Measurements from ENCODE around the gene CLPTM1.

Gene CLPTM1

DNA sequence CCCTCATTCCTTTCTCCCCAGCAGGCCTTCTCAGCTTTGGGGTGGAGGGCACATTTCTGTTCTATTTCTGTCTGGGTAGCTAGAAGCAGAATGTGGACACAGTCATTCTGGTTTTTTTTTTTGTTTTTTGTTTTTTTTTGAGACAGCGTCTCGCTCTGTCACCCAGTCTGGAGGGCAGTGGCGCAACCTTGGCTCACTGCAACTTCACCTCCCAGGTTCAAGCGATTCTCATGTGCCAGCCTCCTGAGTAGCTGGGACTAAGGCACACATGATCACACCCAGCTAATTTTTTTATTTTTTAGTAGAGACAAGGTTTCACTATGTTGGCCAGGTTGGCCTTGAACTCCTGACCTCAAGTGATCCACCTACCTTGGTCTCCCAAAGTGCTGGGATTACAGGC, 20.3 kb downstream of the CLPTM1 start:
- H4K20me1 ChIP-seq (ENCODE audit: insufficient read depth, low read length) = peaks cover 6% of the 10 kb centered on the region; the same call in 1 of the 2 replicates
- no peaks in the 10 kb centered on the region for H3K4me1 ChIP-seq (ENCODE audit: insufficient read depth, low read length)
- no peak overlapping the region for H2AFZ ChIP-seq (ENCODE audit: low read depth, low read length)
- ATAC-seq (ENCODE audit: insufficient read depth, low read depth) (no peak), DNase-seq (no peak)
- H3K36me3 ChIP-seq (ENCODE audit: insufficient read depth, low read length) = peaks cover 73% of the 10 kb centered on the region
- no peaks in the 10 kb centered on the region for H3K79me2 ChIP-seq (ENCODE audit: insufficient read depth, low read length)
- TF ChIP-seq, protein P1, sequence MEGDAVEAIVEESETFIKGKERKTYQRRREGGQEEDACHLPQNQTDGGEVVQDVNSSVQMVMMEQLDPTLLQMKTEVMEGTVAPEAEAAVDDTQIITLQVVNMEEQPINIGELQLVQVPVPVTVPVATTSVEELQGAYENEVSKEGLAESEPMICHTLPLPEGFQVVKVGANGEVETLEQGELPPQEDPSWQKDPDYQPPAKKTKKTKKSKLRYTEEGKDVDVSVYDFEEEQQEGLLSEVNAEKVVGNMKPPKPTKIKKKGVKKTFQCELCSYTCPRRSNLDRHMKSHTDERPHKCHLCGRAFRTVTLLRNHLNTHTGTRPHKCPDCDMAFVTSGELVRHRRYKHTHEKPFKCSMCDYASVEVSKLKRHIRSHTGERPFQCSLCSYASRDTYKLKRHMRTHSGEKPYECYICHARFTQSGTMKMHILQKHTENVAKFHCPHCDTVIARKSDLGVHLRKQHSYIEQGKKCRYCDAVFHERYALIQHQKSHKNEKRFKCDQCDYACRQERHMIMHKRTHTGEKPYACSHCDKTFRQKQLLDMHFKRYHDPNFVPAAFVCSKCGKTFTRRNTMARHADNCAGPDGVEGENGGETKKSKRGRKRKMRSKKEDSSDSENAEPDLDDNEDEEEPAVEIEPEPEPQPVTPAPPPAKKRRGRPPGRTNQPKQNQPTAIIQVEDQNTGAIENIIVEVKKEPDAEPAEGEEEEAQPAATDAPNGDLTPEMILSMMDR (IDR thresholded peaks at IDR 0.05; ENCODE audit: borderline replicate concordance, extremely low read depth, low read length, poor library complexity, severe bottlenecking) = no peak
- no peak for TF ChIP-seq EZH2 (IDR thresholded peaks at IDR 0.05; ENCODE audit: borderline replicate concordance, low read depth, low read length, severe bottlenecking)
- no peaks in the 10 kb centered on the region for H3K9me3 ChIP-seq (ENCODE audit: insufficient read depth, low read length, severe bottlenecking)
- H3K27me3 ChIP-seq (ENCODE audit: insufficient read depth, low read length, poor library complexity) = no peaks in the 10 kb centered on the region
- H3K4me2 ChIP-seq (ENCODE audit: insufficient read depth, low read length) = no peak overlapping the region
- no peak overlapping the region for H3K27ac ChIP-seq (ENCODE audit: low read length)
- no peak overlapping the region for H3K4me3 ChIP-seq (ENCODE audit: low read depth in 1 of 2, low read length in 2 of 2)
- H3K9ac ChIP-seq (ENCODE audit: low read depth, low read length) = no peak overlapping the region

DNA sequence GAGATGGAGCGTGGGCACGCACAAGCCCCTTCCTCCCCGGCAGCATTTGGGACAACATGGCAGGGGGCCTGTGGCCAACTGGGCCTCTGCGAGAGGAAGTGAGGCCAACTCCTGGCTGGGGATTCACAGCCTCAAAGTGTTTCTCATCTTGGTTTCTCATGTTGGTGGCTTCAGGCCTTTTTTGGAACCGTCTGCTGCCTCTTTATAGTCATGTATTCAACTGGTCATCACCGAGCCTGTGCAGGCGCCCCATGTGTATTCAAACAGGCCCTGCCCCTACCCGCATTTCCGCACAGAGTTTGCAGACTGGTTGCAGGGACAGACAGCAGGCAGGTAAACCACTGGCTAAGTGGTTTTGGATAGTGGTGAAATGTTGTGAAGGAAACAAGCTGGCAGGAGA, 28.8 kb downstream of the CLPTM1 start:
- H3K9me3 ChIP-seq (ENCODE audit: insufficient read depth, low read length, severe bottlenecking) = no peaks in the 10 kb centered on the region
- TF ChIP-seq, protein P1 (IDR thresholded peaks at IDR 0.05; ENCODE audit: borderline replicate concordance, extremely low read depth, low read length, poor library complexity, severe bottlenecking) = no peak
- no peak for TF ChIP-seq EZH2 (IDR thresholded peaks at IDR 0.05; ENCODE audit: borderline replicate concordance, low read depth, low read length, severe bottlenecking)
- H3K27ac ChIP-seq (ENCODE audit: low read length) = no peak overlapping the region
- no peak overlapping the region for H3K9ac ChIP-seq (ENCODE audit: low read depth, low read length)
- DNase-seq = no peak
- no peak for ATAC-seq (ENCODE audit: insufficient read depth, low read depth)
- H3K4me1 ChIP-seq (ENCODE audit: insufficient read depth, low read length) = no peaks in the 10 kb centered on the region
- no peak overlapping the region for H2AFZ ChIP-seq (ENCODE audit: low read depth, low read length)
- peaks cover 5% of the 10 kb centered on the region; the same call in 1 of the 2 replicates for H4K20me1 ChIP-seq (ENCODE audit: insufficient read depth, low read length)
- no peaks in the 10 kb centered on the region for H3K79me2 ChIP-seq (ENCODE audit: insufficient read depth, low read length)
- no peaks in the 10 kb centered on the region for H3K27me3 ChIP-seq (ENCODE audit: insufficient read depth, low read length, poor library complexity)
- no peak overlapping the region for H3K4me3 ChIP-seq (ENCODE audit: low read depth in 1 of 2, low read length in 2 of 2)
- peaks cover 73% of the 10 kb centered on the region for H3K36me3 ChIP-seq (ENCODE audit: insufficient read depth, low read length)
- H3K4me2 ChIP-seq (ENCODE audit: insufficient read depth, low read length) = no peak overlapping the region

DNA sequence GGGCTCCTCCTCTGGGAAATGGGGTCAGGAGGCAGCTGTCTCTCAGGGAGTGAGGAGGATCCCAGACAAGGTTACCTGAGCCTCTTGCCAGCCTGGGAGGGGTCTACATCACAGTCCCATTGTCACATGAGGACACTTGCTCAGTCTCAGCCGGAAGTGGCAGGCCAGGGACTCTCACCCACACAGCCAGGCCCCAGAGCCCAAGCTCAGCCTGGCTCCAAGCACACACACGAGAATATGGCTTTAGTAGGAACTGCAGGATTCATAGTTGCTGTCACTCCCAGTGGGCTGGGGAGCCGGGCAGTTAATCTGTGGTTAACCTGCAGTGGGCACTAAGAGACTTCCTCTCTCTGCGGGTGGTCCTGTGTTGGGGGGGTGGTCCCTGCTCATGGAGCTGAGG, 30.3 kb downstream of the CLPTM1 start:
- H3K4me2 ChIP-seq (ENCODE audit: insufficient read depth, low read length) = no peak overlapping the region
- H4K20me1 ChIP-seq (ENCODE audit: insufficient read depth, low read length) = peaks cover 5% of the 10 kb centered on the region; the same call in 1 of the 2 replicates
- H3K9ac ChIP-seq (ENCODE audit: low read depth, low read length) = no peak overlapping the region
- H2AFZ ChIP-seq (ENCODE audit: low read depth, low read length) = no peak overlapping the region
- peaks cover 76% of the 10 kb centered on the region for H3K36me3 ChIP-seq (ENCODE audit: insufficient read depth, low read length)
- no peaks in the 10 kb centered on the region for H3K9me3 ChIP-seq (ENCODE audit: insufficient read depth, low read length, severe bottlenecking)
- TF ChIP-seq, protein P1 (IDR thresholded peaks at IDR 0.05; ENCODE audit: borderline replicate concordance, extremely low read depth, low read length, poor library complexity, severe bottlenecking) = no peak
- TF ChIP-seq EZH2 (IDR thresholded peaks at IDR 0.05; ENCODE audit: borderline replicate concordance, low read depth, low read length, severe bottlenecking) = no peak
- DNase-seq (no peak), ATAC-seq (ENCODE audit: insufficient read depth, low read depth) (no peak)
- H3K27ac ChIP-seq (ENCODE audit: low read length) = no peak overlapping the region
- no peak overlapping the region for H3K4me3 ChIP-seq (ENCODE audit: low read depth in 1 of 2, low read length in 2 of 2)
- H3K4me1 ChIP-seq (ENCODE audit: insufficient read depth, low read length) = no peaks in the 10 kb centered on the region
- H3K79me2 ChIP-seq (ENCODE audit: insufficient read depth, low read length) = no peaks in the 10 kb centered on the region
- H3K27me3 ChIP-seq (ENCODE audit: insufficient read depth, low read length, poor library complexity) = no peaks in the 10 kb centered on the region

DNA sequence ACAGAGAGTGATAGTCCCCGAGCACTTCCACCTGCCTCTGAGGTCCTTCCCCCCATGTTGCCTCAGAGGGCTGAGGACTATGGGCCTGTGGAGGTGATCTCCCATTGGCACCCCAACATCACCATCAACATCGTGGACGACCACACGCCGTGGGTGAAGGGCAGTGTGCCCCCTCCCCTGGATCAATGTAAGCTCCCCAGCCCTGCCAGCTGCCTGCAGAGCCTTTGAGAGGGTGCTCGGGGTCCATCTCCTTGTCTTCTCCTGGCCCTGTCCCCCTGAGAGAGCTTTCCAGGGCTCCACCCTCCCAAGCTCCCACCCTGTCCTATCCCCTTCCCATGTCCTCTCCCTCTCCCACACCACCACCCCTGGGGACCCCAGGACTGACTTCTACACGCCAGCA, 31.2 kb downstream of the CLPTM1 start:
- ATAC-seq (ENCODE audit: insufficient read depth, low read depth) (no peak), DNase-seq (no peak)
- TF ChIP-seq, protein P1 (IDR thresholded peaks at IDR 0.05; ENCODE audit: borderline replicate concordance, extremely low read depth, low read length, poor library complexity, severe bottlenecking) = no peak
- TF ChIP-seq EZH2 (IDR thresholded peaks at IDR 0.05; ENCODE audit: borderline replicate concordance, low read depth, low read length, severe bottlenecking) = no peak
- no peaks in the 10 kb centered on the region for H3K79me2 ChIP-seq (ENCODE audit: insufficient read depth, low read length)
- no peaks in the 10 kb centered on the region for H3K4me1 ChIP-seq (ENCODE audit: insufficient read depth, low read length)
- H3K9ac ChIP-seq (ENCODE audit: low read depth, low read length) = no peak overlapping the region
- no peak overlapping the region for H3K4me2 ChIP-seq (ENCODE audit: insufficient read depth, low read length)
- no peak overlapping the region for H3K27ac ChIP-seq (ENCODE audit: low read length)
- H3K9me3 ChIP-seq (ENCODE audit: insufficient read depth, low read length, severe bottlenecking) = no peaks in the 10 kb centered on the region
- H3K4me3 ChIP-seq (ENCODE audit: low read depth in 1 of 2, low read length in 2 of 2) = no peak overlapping the region
- no peak overlapping the region for H2AFZ ChIP-seq (ENCODE audit: low read depth, low read length)
- no peaks in the 10 kb centered on the region for H3K27me3 ChIP-seq (ENCODE audit: insufficient read depth, low read length, poor library complexity)
- H3K36me3 ChIP-seq (ENCODE audit: insufficient read depth, low read length) = peaks cover 80% of the 10 kb centered on the region
- peaks cover 5% of the 10 kb centered on the region; the same call in 1 of the 2 replicates for H4K20me1 ChIP-seq (ENCODE audit: insufficient read depth, low read length)

Measured in DND-41 (cell line).